ENCODE measurements around the gene VAC14.

GRCh38 chr16:70758786-70759185 lies 42.2 kb downstream of the VAC14 start:
- TF ChIP-seq POLR2AphosphoS5 (IDR thresholded peaks at IDR 0.05; ENCODE audit: low read depth, low read length) (no peak), POLR2A (IDR thresholded peaks at IDR 0.05; ENCODE audit: low read depth, low read length) (no peak), TAF1 (IDR thresholded peaks at IDR 0.05; ENCODE audit: low read depth, low read length) (no peak)

Measured in GM12891 (cell line).